Activated CD8-positive, alpha-beta T cell treated with anti-CD3 and anti-CD28 coated beads, Interleukin-2, amount 10 ng/mL, durations not matched to agents 7 days and 5 days (primary cell): ENCODE measurements around the gene ZP3. TPM values are rescaled to one million over a fixed set of nuclear protein-coding genes. Genes with fewer than 3 reads are reported as not detected.
"Not testable (repeated sequence)": the region's sequence is repeated elsewhere in the genome, so short reads cannot be mapped to it uniquely, and the experiment has no call there.

Source experiments
- ATAC-seq: fragments of 150-1000 bp; cut with Tn5 transposase; one replicate; pipeline ENCODE4 v1.10.0; 2021; ENCODE audit warnings: moderate library complexity
- CTCF ChIA-PET: fragments of 350-600 bp; sonication (Branson Sonifier 250); formaldehyde crosslinking; loops from one replicate; lab custom pipeline; 2021; ENCODE audit warnings: antibody characterized with exemption; lab: Charles Lee
- POLR2A ChIA-PET: fragments of 350-600 bp; sonication (Branson Sonifier 250); formaldehyde crosslinking; loops from one replicate; lab custom pipeline; 2021; ENCODE audit warnings: antibody characterized with exemption; lab: Charles Lee
- DNase-seq: peaks from one replicate; pipeline ENCODE4 v3.0.0-alpha.2; 2020
- H3K27ac Mint-ChIP-seq: one replicate; pipeline ENCODE4 v1.8.0; 2021; ENCODE audit warnings: mild to moderate bottlenecking, mixed read lengths
- H3K27me3 Mint-ChIP-seq: one replicate; pipeline ENCODE4 v1.8.0; 2021; ENCODE audit warnings: low read depth, mixed read lengths
- H3K36me3 Mint-ChIP-seq: one replicate; pipeline ENCODE4 v1.8.0; 2021; ENCODE audit warnings: low read depth, mixed read lengths
- H3K4me1 Mint-ChIP-seq: one replicate; pipeline ENCODE4 v1.8.0; 2021; ENCODE audit warnings: low read depth, mixed read lengths
- H3K4me3 Mint-ChIP-seq: one replicate; pipeline ENCODE4 v1.8.0; 2021; ENCODE audit warnings: mild to moderate bottlenecking, mixed read lengths
- H3K9me3 Mint-ChIP-seq: one replicate; pipeline ENCODE4 v1.8.0; 2022; ENCODE audit warnings: mixed read lengths; ENCODE audit not compliant: insufficient read depth
- total RNA-seq, 2 experiments: library from RNA; stranded (reverse); gene quantifications; one replicate each; pipeline ENCODE4 v1.2.3, GENCODE V29; 2021

The ZP3 gene
- total RNA-seq, 2 experiments from 2014 or later: 4.0 to 5.9 TPM

DNA sequence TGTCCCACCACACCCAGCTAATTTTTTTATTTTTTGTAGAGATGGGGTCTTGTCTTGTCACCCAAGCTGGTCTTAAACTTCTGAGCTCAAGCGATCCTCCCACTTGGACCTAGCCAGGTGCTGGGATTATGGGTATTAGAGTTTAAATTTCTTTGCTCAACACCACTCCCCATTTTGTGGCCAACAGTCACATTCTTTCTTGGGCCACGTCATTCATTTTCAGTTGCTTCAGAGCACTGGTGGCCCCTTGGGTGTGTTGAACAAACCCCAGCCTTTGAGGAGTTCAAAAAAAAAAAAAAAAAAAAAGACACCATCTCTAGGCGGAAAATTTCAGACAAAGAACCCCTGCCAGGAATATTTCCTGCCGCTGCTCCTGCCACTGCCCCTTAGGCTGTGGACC, 32.3 kb downstream of the ZP3 start:
- H3K27me3 Mint-ChIP-seq, POLR2A ChIA-PET, ATAC-seq, DNase-seq, H3K4me3 Mint-ChIP-seq, H3K4me1 Mint-ChIP-seq, H3K36me3 Mint-ChIP-seq, H3K9me3 Mint-ChIP-seq, CTCF ChIA-PET, H3K27ac Mint-ChIP-seq: not testable (repeated sequence)

DNA sequence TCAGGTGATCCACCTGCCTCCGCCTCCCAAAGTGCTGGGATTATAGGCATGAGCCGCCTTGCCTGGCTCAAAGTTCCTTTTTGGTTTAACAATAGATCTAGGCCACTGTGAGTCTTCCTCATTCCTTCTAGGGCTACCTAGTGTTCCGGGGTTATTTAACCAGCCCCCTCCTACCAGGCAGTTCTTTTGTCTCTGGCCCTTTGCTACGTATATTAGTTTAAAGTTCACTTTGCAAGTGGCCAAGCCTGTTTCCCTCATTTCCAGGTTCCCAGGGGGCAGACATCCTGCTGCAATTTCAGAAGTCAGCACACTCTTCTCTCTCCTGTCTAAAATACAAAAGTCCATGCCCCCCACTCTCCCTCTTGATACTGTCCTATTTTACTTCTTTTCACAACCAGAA, 33.8 kb downstream of the ZP3 start:
- H3K27me3 Mint-ChIP-seq, H3K9me3 Mint-ChIP-seq, CTCF ChIA-PET, POLR2A ChIA-PET, ATAC-seq, H3K4me1 Mint-ChIP-seq, DNase-seq, H3K4me3 Mint-ChIP-seq, H3K36me3 Mint-ChIP-seq, H3K27ac Mint-ChIP-seq: not testable (repeated sequence)

DNA sequence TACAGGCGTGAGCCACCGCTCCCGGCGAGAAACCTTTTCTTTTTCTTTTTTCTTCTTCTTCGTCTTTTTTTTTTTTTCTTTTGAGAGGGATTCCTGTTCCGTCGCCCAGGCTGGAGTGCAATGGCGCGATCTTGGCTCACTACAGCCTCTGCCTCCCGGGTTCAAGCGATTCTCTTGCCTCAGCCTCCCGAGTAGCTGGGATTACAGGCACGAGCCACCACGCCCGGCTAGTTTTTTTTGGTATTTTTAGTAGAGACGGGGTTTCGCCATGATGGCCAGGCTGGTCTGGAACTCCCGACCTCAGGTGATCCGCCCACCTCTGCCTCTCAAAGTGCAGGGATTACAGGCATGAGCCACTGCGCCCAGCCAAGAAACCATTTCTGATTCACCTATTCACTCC, 36.0 kb downstream of the ZP3 start:
- DNase-seq, H3K4me3 Mint-ChIP-seq, ATAC-seq, CTCF ChIA-PET, H3K4me1 Mint-ChIP-seq, H3K27me3 Mint-ChIP-seq, H3K27ac Mint-ChIP-seq, POLR2A ChIA-PET, H3K9me3 Mint-ChIP-seq, H3K36me3 Mint-ChIP-seq: not testable (repeated sequence)

DNA sequence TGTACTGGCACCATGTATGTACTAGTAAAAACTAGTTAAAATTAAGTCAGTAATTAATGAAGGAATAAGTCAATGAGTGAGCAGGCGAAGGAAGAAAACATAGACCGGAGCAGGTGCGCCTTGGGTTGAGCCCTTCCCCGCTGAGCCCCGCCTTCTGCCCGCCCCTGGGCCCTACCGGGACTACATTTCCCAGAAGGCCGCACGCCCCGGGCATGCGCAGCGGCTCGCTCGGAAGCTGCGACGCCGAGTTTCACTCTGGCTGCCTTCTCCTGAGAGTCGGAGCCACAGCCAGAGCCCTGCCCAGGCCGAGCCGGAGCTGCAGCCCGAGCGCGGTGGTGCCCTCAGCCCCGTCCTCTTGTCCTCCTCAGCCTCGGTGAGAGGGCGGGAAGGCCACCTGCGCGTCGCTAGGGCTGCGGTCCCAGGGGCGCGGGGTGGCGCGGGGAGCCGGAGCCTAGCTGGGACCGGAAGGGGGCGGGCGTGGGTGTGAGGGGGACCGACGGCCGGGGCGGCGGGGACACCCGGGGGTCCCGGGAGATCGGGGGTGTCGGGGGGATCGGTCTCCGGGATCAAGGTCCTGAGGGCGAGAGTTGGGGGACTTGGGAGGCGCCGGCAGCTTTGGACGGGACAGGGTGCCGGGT, 36.8 kb downstream of the ZP3 start, which contains the start of gene DTX2:
Gene DTX2, plus strand, starts transcription at position 246 of the 638 bp plus-strand sequence. CDS start 18,801 bp downstream, outside the sequence.
- not testable (repeated sequence) for H3K4me1 Mint-ChIP-seq

GRCh38 chr7:76462271-76462882, 37.6 kb downstream of the ZP3 start:
- peak; percentile 7 for ATAC-seq
- H3K27me3 Mint-ChIP-seq, H3K9me3 Mint-ChIP-seq, CTCF ChIA-PET, H3K4me3 Mint-ChIP-seq, H3K4me1 Mint-ChIP-seq, H3K36me3 Mint-ChIP-seq, DNase-seq, H3K27ac Mint-ChIP-seq, POLR2A ChIA-PET: not testable (repeated sequence)

More for the DNA sequence above, 36.8 kb downstream of the ZP3 start, which contains the start of gene DTX2:
- CTCF ChIA-PET, H3K36me3 Mint-ChIP-seq, H3K9me3 Mint-ChIP-seq, POLR2A ChIA-PET, H3K27me3 Mint-ChIP-seq, H3K27ac Mint-ChIP-seq: not testable (repeated sequence)
- peak; percentile 96 for ATAC-seq
- DNase-seq: peak; percentile 58
- peak within 1 kb of the TSS; percentile 61 for H3K4me3 Mint-ChIP-seq

DNA sequence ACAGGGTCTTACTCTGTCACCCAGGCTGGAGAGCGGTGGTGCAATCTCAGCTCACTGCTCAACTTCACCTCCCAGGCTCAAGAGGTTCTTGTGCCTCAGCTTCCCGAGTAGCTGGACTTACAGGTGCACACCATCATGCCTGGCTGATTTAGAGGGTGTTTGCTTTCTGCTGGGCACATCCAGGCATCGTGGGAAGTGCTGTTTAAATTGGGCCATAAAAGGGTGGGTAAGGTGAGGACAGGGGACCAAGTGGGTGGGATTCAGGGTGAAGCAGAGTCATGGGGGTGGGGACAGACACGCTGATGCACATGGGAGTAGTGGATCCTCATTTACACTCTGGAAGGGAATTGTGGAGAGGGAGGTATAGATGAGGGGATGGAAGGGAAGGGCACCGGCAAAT, 40.2 kb downstream of the ZP3 start:
- H3K36me3 Mint-ChIP-seq, H3K9me3 Mint-ChIP-seq, H3K27me3 Mint-ChIP-seq, ATAC-seq, H3K4me3 Mint-ChIP-seq, POLR2A ChIA-PET, H3K27ac Mint-ChIP-seq, H3K4me1 Mint-ChIP-seq, CTCF ChIA-PET, DNase-seq: not testable (repeated sequence)

- DNase-seq, CTCF ChIA-PET, H3K9me3 Mint-ChIP-seq, ATAC-seq, H3K4me1 Mint-ChIP-seq, H3K4me3 Mint-ChIP-seq, H3K27ac Mint-ChIP-seq, POLR2A ChIA-PET, H3K36me3 Mint-ChIP-seq, H3K27me3 Mint-ChIP-seq: not testable (repeated sequence)
Measured at GRCh38 chr7:76465950-76466349, 41.2 kb downstream of the ZP3 start.

DNA sequence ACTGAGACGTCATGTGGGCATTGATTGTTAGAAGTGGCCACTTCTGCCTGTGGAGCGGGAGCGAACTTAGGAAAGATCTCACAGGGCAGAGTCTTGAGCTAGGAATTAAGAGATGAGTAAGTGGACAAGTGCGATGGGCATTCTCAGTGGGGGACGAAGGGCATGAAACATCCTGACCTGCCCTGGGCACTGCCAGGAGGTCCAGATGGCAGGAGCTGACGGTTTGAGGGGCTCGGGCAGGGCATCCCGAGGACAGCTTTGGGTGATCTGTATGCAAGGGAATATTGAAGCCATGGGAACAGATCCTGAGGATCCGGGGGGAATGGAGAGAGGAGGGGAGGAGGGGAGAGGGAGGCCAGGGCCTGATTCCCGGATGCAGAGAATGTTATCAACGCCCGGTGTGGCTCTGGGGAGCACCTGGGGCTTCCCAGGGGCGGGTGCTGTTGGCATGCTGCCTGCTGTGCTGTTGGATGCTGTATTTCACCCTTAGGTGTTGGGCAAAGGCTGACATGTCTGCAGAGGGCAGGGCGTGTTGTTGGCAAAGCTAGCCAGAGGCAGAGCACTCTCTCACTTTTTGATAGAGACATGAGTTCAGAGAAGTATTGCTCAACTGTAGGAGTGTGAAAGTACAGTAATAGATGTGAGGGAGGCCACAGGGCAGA, 43.1 kb downstream of the ZP3 start:
- DNase-seq, H3K27ac Mint-ChIP-seq, ATAC-seq, H3K27me3 Mint-ChIP-seq, CTCF ChIA-PET, H3K9me3 Mint-ChIP-seq, H3K4me3 Mint-ChIP-seq, POLR2A ChIA-PET, H3K4me1 Mint-ChIP-seq, H3K36me3 Mint-ChIP-seq: not testable (repeated sequence)

DNA sequence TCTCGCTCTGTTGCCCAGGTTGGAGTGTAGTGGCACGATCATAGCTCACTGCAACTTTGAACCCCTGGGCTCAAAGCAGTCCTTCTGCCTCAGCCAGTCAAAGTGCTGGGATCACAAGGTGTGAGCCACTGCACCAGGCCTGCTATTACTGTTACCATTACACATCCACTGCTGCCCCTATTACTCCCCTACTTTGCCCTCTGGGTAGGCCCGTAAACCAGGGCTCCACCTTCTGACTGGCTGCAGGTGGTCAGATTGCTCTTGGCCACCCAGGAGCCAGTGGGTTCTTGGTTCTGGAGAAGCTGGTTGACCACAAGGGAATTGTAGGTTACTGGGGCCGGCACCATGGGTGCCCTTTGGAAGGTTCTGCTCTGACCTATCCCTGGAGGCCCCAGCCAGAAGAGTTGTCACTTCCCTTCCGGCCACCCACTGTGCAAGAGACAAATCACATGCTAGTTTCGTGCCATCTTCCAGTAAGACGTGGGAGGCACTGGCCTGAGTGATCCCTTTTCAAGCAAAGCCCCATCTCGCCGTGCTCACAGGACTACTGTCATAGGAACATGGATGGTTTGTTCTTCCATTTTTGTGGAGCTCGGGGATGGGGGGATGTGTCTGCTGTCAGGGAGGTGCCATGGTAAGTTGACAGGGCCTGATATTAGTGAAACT, 46.9 kb downstream of the ZP3 start:
- CTCF ChIA-PET, H3K4me1 Mint-ChIP-seq, H3K9me3 Mint-ChIP-seq, H3K27ac Mint-ChIP-seq, H3K27me3 Mint-ChIP-seq, H3K36me3 Mint-ChIP-seq, ATAC-seq, H3K4me3 Mint-ChIP-seq, DNase-seq, POLR2A ChIA-PET: not testable (repeated sequence)

DNA sequence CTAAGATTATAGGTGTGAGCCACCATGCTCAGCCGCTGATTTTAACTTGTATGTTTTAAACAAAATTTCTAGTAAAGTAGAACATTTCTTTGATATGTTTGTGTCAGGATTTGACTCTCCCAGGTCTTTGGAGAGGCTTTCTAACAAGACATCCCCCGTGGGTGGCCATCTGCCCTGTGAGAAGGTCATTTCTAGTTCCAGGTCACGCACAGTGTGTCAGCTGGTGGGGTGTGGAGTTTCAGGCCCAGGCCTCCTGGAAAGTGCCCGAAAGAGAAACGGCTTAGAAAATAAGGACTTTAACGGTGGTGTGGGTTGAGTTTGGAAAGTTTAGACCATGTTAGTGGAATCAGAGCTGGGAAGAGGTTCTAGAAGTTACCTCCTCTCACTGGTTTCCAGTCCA, 48.3 kb downstream of the ZP3 start:
- H3K27me3 Mint-ChIP-seq, H3K4me1 Mint-ChIP-seq, H3K9me3 Mint-ChIP-seq, H3K27ac Mint-ChIP-seq, H3K36me3 Mint-ChIP-seq, H3K4me3 Mint-ChIP-seq, ATAC-seq, POLR2A ChIA-PET, DNase-seq, CTCF ChIA-PET: not testable (repeated sequence)

DNA sequence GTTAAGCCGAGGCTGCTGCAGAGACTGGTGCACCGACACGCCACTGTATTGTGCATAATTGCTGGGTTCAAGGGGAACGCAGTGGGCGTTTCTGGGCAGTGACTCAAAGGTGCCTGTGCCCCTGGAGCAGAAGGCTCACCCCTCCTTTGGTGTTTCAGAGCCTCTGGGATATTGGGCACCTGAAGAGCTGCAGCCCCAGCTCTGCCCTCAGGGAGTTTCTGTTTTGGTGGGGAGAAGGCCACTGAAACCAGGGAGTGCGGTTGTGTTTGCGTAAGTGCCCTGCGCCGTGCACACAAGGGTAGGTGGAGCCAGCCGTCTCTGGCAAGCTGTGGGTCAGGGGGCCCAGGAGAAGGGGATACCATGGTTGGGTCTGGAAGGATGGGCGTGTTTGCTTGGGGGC, 51.5 kb downstream of the ZP3 start:
- CTCF ChIA-PET, DNase-seq, H3K27me3 Mint-ChIP-seq, H3K4me1 Mint-ChIP-seq, POLR2A ChIA-PET, ATAC-seq, H3K9me3 Mint-ChIP-seq, H3K4me3 Mint-ChIP-seq, H3K27ac Mint-ChIP-seq, H3K36me3 Mint-ChIP-seq: not testable (repeated sequence)
